Right lobe of liver (tissue), 4 donors: ENCODE data around the gene AFF4.

Source experiments
- POLR2A ChIP-seq: fragments of 450-650 bp; IDR thresholded peaks from one replicate; pipeline ENCODE4 v1.6.1; 2017; ENCODE audit warnings: antibody characterized with exemption, mild to moderate bottlenecking
- TF ChIP-seq, protein P1 (sequence below), 4 donors: fragments of 200-600 bp in 3 of 4; fragments of 450-650 bp in 1 of 4; IDR thresholded peaks; one replicate each; pipeline versions ENCODE4 v1.5.1 to v1.8.0; 2016 to 2022; ENCODE audit warnings: antibody characterized with exemption in 4 of 4, mild to moderate bottlenecking in 2 of 4
- donor health status: DM: no; HTN: no; CAD: no.
- donor health status: DM: no; HTN: no; CAD: no.
- donor health status: DM: no; HTN: yes; CAD: no.

GRCh38 chr5:132887283-132887682 lies 76.2 kb downstream of the AFF4 start:
- TF ChIP-seq POLR2A = no peak
- TF ChIP-seq, protein P1, sequence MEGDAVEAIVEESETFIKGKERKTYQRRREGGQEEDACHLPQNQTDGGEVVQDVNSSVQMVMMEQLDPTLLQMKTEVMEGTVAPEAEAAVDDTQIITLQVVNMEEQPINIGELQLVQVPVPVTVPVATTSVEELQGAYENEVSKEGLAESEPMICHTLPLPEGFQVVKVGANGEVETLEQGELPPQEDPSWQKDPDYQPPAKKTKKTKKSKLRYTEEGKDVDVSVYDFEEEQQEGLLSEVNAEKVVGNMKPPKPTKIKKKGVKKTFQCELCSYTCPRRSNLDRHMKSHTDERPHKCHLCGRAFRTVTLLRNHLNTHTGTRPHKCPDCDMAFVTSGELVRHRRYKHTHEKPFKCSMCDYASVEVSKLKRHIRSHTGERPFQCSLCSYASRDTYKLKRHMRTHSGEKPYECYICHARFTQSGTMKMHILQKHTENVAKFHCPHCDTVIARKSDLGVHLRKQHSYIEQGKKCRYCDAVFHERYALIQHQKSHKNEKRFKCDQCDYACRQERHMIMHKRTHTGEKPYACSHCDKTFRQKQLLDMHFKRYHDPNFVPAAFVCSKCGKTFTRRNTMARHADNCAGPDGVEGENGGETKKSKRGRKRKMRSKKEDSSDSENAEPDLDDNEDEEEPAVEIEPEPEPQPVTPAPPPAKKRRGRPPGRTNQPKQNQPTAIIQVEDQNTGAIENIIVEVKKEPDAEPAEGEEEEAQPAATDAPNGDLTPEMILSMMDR (IDR thresholded peaks at IDR 0.05) = no peak
